Colonic mucosa (tissue), 4 donors: ENCODE results near the gene TSC22D4. TPM values are rescaled to one million over a fixed set of nuclear protein-coding genes. Genes with fewer than 3 reads are reported as not detected.
A peak's percentile ranks its signal among the peaks of the same experiment; 100 is the strongest.

ENCODE experiments used
- DNase-seq: peaks from one replicate; pipeline ENCODE4 v3.0.0-alpha.2; 2020
- H3K27ac ChIP-seq: fragments of 200-600 bp; one replicate; pipeline ENCODE4 v1.8.0; 2021
- H3K27me3 ChIP-seq: fragments of 200-600 bp; one replicate; pipeline ENCODE4 v1.8.0; 2021
- H3K36me3 ChIP-seq: fragments of 200-600 bp; one replicate; pipeline ENCODE4 v1.8.0; 2021
- H3K4me1 ChIP-seq: fragments of 200-600 bp; one replicate; pipeline ENCODE4 v1.8.0; 2021; ENCODE audit warnings: mild to moderate bottlenecking
- H3K4me3 ChIP-seq: fragments of 200-600 bp; one replicate; pipeline ENCODE4 v1.8.0; 2021
- H3K9ac ChIP-seq, 2 donors: one replicate each; pipeline ENCODE4 v1.7.0; 2013; ENCODE audit warnings: control low read depth in 2 of 2, low read depth in 2 of 2, low read length in 2 of 2
- H3K9me3 ChIP-seq: fragments of 200-600 bp; one replicate; pipeline ENCODE4 v1.8.0; 2021
- CTCF ChIP-seq: fragments of 200-600 bp; IDR thresholded peaks from one replicate; pipeline ENCODE4 v1.8.0; 2022; ENCODE audit warnings: antibody characterized with exemption, mild to moderate bottlenecking
- intact Hi-C: fragments of 100-400 bp; cut with DNase I; formaldehyde crosslinking; loops from one replicate; pipeline ENCODE4 v1.14.1; 2022
- total RNA-seq, 2 donors: library from RNA; stranded (reverse); fragmentation: NEBNext Ultra II Directional in 1 of 2; extraction: Animal tissue kit (Norgen Biotek cat#: 25700) in 1 of 2; gene quantifications; one replicate each; pipeline ENCODE4 v1.2.1, GENCODE V29; 2021
- donor health status: healthy.
- donor health status: DM: no; HTN: no; CAD: no.
- donor health status: DM: no; HTN: no; CAD: no.

TSC22D4 gene
- total RNA-seq, 2 donors from 2014 or later, result 56.1 to 56.3 TPM

- H3K27ac ChIP-seq, result no peak overlapping the region
- H3K27me3 ChIP-seq, result no peaks in the 10 kb centered on the region
- TF ChIP-seq CTCF, result no peak
- H3K9ac ChIP-seq, result no peak overlapping the region
- no peak overlapping the region for H3K4me3 ChIP-seq
- no peaks in the 10 kb centered on the region for H3K36me3 ChIP-seq
- H3K9me3 ChIP-seq, result no peaks in the 10 kb centered on the region
- H3K4me1 ChIP-seq, result peaks cover 10% of the 10 kb centered on the region
- no peak for DNase-seq
- intact Hi-C loops, result no loop called here
Observed at GRCh38 chr7:100481466-100481865, 2.5 kb upstream of the TSC22D4 start.

GRCh38 chr7:100477871-100478267, 1.1 kb downstream of the TSC22D4 start:
- Histone ChIP-seq H3K4me1 (peaks cover 23% of the 10 kb centered on the region), H3K27ac (peak overlapping the region; percentile 39), H3K36me3 (peaks cover 7% of the 10 kb centered on the region), H3K9ac (peak overlapping the region; percentile 93 to 97), H3K4me3 (peak overlapping the region; percentile 83), H3K9me3 (no peaks in the 10 kb centered on the region), H3K27me3 (no peaks in the 10 kb centered on the region)
- no peak for DNase-seq
- no peak for TF ChIP-seq CTCF
- intact Hi-C loops, result no loop called here

- Histone ChIP-seq H3K27ac (peak overlapping the region; percentile 39), H3K9ac (peak overlapping the region; percentile 72 to 97), H3K4me3 (peak overlapping the region; percentile 83), H3K36me3 (peaks cover 7% of the 10 kb centered on the region), H3K9me3 (no peaks in the 10 kb centered on the region), H3K27me3 (no peaks in the 10 kb centered on the region), H3K4me1 (peaks cover 20% of the 10 kb centered on the region)
- DNase-seq, result peak; percentile 64
- peak; percentile 18 for TF ChIP-seq CTCF
- intact Hi-C loops, result no loop called here
Observed at GRCh38 chr7:100476903-100477870, 1.8 kb downstream of the TSC22D4 start.

GRCh38 chr7:100476101-100476780, 2.8 kb downstream of the TSC22D4 start:
- Histone ChIP-seq H3K27ac (no peak overlapping the region), H3K9me3 (no peaks in the 10 kb centered on the region), H3K27me3 (no peaks in the 10 kb centered on the region), H3K4me1 (peaks cover 20% of the 10 kb centered on the region), H3K9ac (peak overlapping the region; percentile 50 to 97), H3K4me3 (peak overlapping the region; percentile 83), H3K36me3 (peaks cover 7% of the 10 kb centered on the region)
- no peak for TF ChIP-seq CTCF
- intact Hi-C loops, result no loop called here
- DNase-seq, result no peak

- DNase-seq, result no peak
- H3K4me3 ChIP-seq, result no peak overlapping the region
- intact Hi-C loops, result no loop called here
Observed at GRCh38 chr7:100475549-100475948, 3.5 kb downstream of the TSC22D4 start.

More at GRCh38 chr7:100475549-100475948, 3.5 kb downstream of the TSC22D4 start:
- Histone ChIP-seq H3K9me3 (no peaks in the 10 kb centered on the region), H3K27ac (no peak overlapping the region), H3K36me3 (peaks cover 7% of the 10 kb centered on the region), H3K4me1 (peaks cover 20% of the 10 kb centered on the region), H3K9ac (peak overlapping the region in 1 of 2 donors; percentile 50), H3K27me3 (no peaks in the 10 kb centered on the region)
- TF ChIP-seq CTCF, result no peak
